HG03558 (cell line): ENCODE results near the gene RAB9B.

Source experiments
- ATAC-seq: cut with Tn5 transposase; IDR thresholded peaks from one replicate; pipeline ENCODE4 v1.9.1; 2021; ENCODE audit warnings: moderate number of reproducible peaks; ENCODE audit not compliant: unreplicated experiment; ENCODE audit errors: extremely low read depth

Gene RAB9B

DNA sequence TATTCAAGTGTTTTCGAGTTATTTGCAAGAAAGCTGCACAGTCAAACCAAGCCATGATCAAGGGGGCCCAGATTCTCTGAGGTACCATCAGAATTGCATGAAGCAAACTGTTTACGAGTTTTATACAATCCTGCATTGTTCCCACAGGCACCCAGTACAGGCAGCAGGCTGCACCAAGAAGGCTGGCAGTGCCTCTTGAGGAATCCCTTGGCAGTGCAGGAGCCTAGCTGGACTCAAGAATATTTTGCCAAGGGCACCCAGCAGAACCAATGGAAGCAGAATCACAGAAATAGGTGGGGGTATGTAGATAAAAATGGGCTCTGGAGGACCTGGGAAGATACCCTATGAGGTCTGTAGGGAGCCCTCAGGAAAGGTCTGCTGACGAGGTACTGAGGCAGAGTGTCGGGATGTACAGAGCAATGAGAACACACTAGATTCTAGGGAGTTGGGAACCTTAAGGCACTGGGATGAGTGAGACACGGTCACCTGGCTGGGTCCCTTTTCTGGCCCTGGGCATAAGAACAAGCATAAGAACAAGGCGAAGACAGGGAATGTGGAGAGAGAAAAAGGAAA lies 57.9 kb downstream of the RAB9B start:
- ATAC-seq, result no peak

DNA sequence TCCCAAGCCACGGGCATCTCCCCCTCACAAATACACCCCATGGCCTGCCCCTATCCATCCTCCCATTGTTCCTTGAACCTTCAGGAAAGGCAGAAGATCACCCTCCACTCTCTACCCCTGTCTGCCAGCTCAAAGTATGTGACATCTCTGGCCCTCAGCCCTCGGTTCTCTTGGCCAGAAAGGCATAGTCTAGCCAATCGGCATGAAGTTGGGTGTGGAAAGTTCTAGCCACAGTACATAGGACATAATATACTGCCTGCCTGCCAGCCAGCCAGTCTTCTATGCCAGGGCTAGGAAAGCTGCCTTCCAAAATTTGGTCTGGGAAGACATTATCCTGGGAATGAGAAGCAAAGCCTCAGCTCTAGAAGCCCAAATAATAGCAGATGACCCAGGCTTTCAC lies 58.6 kb downstream of the RAB9B start:
- no peak for ATAC-seq
